GM21529 (cell line): ENCODE measurements around the gene LOXHD1.

Experiments
- ATAC-seq: cut with Tn5 transposase; IDR thresholded peaks from one replicate; pipeline ENCODE4 v1.9.1; 2021; ENCODE audit not compliant: unreplicated experiment

LOXHD1 gene

GRCh38 chr18:46554406-46555080 is 102.5 kb downstream of the LOXHD1 start:
- no peak for ATAC-seq

GRCh38 chr18:46550609-46551008 is 106.4 kb downstream of the LOXHD1 start:
- no peak for ATAC-seq

GRCh38 chr18:46547520-46547919 is 109.5 kb downstream of the LOXHD1 start:
- no peak for ATAC-seq

GRCh38 chr18:46546111-46546640 is 110.8 kb downstream of the LOXHD1 start:
- no peak for ATAC-seq

GRCh38 chr18:46542545-46542944 is 114.5 kb downstream of the LOXHD1 start:
- no peak for ATAC-seq

GRCh38 chr18:46541626-46542189 is 115.3 kb downstream of the LOXHD1 start:
- no peak for ATAC-seq

GRCh38 chr18:46538376-46538775 is 118.6 kb downstream of the LOXHD1 start:
- ATAC-seq, result no peak

- ATAC-seq, result no peak
Measured at GRCh38 chr18:46536215-46536874, 120.7 kb downstream of the LOXHD1 start.

GRCh38 chr18:46531482-46531881 is 125.5 kb downstream of the LOXHD1 start:
- no peak for ATAC-seq

- ATAC-seq, result no peak
Measured at GRCh38 chr18:46528037-46528436, 129.0 kb downstream of the LOXHD1 start.

- ATAC-seq, result no peak
Measured at GRCh38 chr18:46519870-46520269, 137.2 kb downstream of the LOXHD1 start.

- no peak for ATAC-seq
Measured at GRCh38 chr18:46518438-46518837, 138.6 kb downstream of the LOXHD1 start.

- no peak for ATAC-seq
Measured at GRCh38 chr18:46516555-46516954, 140.5 kb downstream of the LOXHD1 start.

- ATAC-seq, result no peak
Measured at GRCh38 chr18:46510386-46510785, 146.6 kb downstream of the LOXHD1 start.

- ATAC-seq, result no peak
Measured at GRCh38 chr18:46509530-46509929, 147.5 kb downstream of the LOXHD1 start.

- ATAC-seq, result no peak
Measured at GRCh38 chr18:46506974-46507586, 149.9 kb downstream of the LOXHD1 start.

- no peak for ATAC-seq
Measured at GRCh38 chr18:46502444-46502843, 154.6 kb downstream of the LOXHD1 start.

GRCh38 chr18:46497129-46497528 is 159.9 kb downstream of the LOXHD1 start:
- no peak for ATAC-seq

GRCh38 chr18:46488471-46489213 is 168.4 kb downstream of the LOXHD1 start:
- no peak for ATAC-seq

- ATAC-seq, result no peak
Measured at GRCh38 chr18:46485675-46486194, 171.3 kb downstream of the LOXHD1 start.

- no peak for ATAC-seq
Measured at GRCh38 chr18:46484971-46485370, 172.0 kb downstream of the LOXHD1 start.
